T-cell (primary cell): Measurements from ENCODE around the gene BRD3OS. TPM values are rescaled to one million over a fixed set of nuclear protein-coding genes. Genes with fewer than 3 reads are reported as not detected.

Source experiments
- ATAC-seq, 4 experiments: fragments of 200-7000 bp in 3 of 4; fragments of 150-1000 bp in 1 of 4; cut with Tn5 transposase; replicated peaks in 1 of 4; 1 replicate in 3 of 4; 2 replicates in 1 of 4; pipeline ENCODE4 v1.10.0; 2021; ENCODE audit warnings: moderate library complexity in 3 of 4, mild to moderate bottlenecking in 2 of 4, moderate number of reproducible peaks in 1 of 4
- CTCF ChIA-PET, 2 donors: fragments of 300-600 bp; sonication (Branson Sonifier 250); formaldehyde crosslinking; loops; one replicate each; lab custom pipeline; 2022; ENCODE audit warnings: antibody characterized with exemption in 2 of 2; lab: Charles Lee
- POLR2A ChIA-PET, 2 donors: fragments of 300-600 bp; sonication (Branson Sonifier 250); formaldehyde crosslinking; loops; one replicate each; lab custom pipeline; 2022; ENCODE audit warnings: antibody characterized with exemption in 2 of 2; lab: Charles Lee
- DNase-seq, 35 experiments: peaks; one replicate each; pipeline versions ENCODE4 v3.0.0 to v3.0.0-alpha.2; 2013 to 2023
- H3K27ac ChIP-seq: one replicate; pipeline ENCODE4 v1.5.1; 2013; ENCODE audit warnings: low read length
- H3K27me3 ChIP-seq, 2 experiments: replicated peaks in 1 of 2; 1 replicate in 1 of 2; 2 replicates in 1 of 2; pipeline versions ENCODE4 v1.6.1 to v1.7.0; 2013; ENCODE audit warnings: low read length in 1 of 2, mixed read lengths in 1 of 2; ENCODE audit not compliant: control insufficient read depth in 2 of 2, insufficient read depth in 2 of 2; ENCODE audit errors: extremely low read depth in 1 of 2
- H3K36me3 ChIP-seq, 2 donors: 1 replicate in 1 of 2; 2 replicates in 1 of 2; pipeline versions ENCODE4 v1.6.1 to v1.7.0; 2013; ENCODE audit warnings: low read length in 1 of 2; ENCODE audit not compliant: control insufficient read depth in 2 of 2, insufficient read depth in 1 of 2; ENCODE audit errors: extremely low read depth in 1 of 2
- H3K4me1 ChIP-seq, 2 experiments: 1 replicate in 1 of 2; 2 replicates in 1 of 2; pipeline versions ENCODE4 v1.6.1 to v1.7.0; 2013; ENCODE audit warnings: low read length in 2 of 2, mixed read lengths in 1 of 2; ENCODE audit not compliant: insufficient read depth in 2 of 2, control insufficient read depth in 1 of 2; ENCODE audit errors: extremely low read depth in 1 of 2
- H3K4me3 ChIP-seq, 2 donors: 1 replicate in 1 of 2; 2 replicates in 1 of 2; pipeline versions ENCODE4 v1.5.1 to v1.7.0; 2013; ENCODE audit warnings: mild to moderate bottlenecking in 2 of 2, low read length in 1 of 2, moderate library complexity in 1 of 2; ENCODE audit not compliant: control insufficient read depth in 1 of 2; ENCODE audit errors: extremely low read depth in 1 of 2
- H3K9me3 ChIP-seq: 2 replicates; pipeline ENCODE4 v1.7.0; 2013
- H3K27ac Mint-ChIP-seq, 2 donors: one replicate each; pipeline ENCODE4 v1.8.0; 2020 to 2021; ENCODE audit warnings: mild to moderate bottlenecking in 2 of 2, mixed read lengths in 2 of 2
- H3K27me3 Mint-ChIP-seq, 2 donors: one replicate each; pipeline ENCODE4 v1.8.0; 2021 to 2022; ENCODE audit warnings: mixed read lengths in 2 of 2
- H3K36me3 Mint-ChIP-seq: one replicate; pipeline ENCODE4 v1.8.0; 2021; ENCODE audit warnings: mixed read lengths
- H3K4me1 Mint-ChIP-seq, 3 donors: one replicate each; pipeline ENCODE4 v1.8.0; 2020 to 2022; ENCODE audit warnings: mixed read lengths in 3 of 3, mild to moderate bottlenecking in 1 of 3
- H3K4me3 Mint-ChIP-seq, 3 donors: one replicate each; pipeline ENCODE4 v1.8.0; 2020 to 2022; ENCODE audit warnings: mild to moderate bottlenecking in 3 of 3, mixed read lengths in 3 of 3, moderate library complexity in 3 of 3
- H3K9me3 Mint-ChIP-seq, 3 donors: one replicate each; pipeline ENCODE4 v1.8.0; 2020 to 2022; ENCODE audit warnings: mixed read lengths in 3 of 3
- WGBS: methylation state at CpG from one replicate; pipeline ENCODE4 v1.1.5; 2013; ENCODE audit warnings: missing lambda C conversion rate; ENCODE audit not compliant: insufficient coverage; 5-methylcytosine and 5-hydroxymethylcytosine counted together
- total RNA-seq, 35 experiments: library from RNA in 6 of 35; stranded (reverse) in 6 of 35; fragments of 120-200 nt in 1 of 35; gene quantifications; one replicate each; pipeline versions ENCODE4 v1.2.1 to v1.2.4 and lab custom pipeline; 2013 to 2026

BRD3OS gene
- total RNA-seq, 5 donors from 2014 or later (not counting 1 experiment from before 2014, with no cell fraction given), result 8.4 to 18.0 (median 16.5) TPM

- WGBS, result 94% methylated on average over 28 of the region's 28 CpGs
- Histone ChIP-seq H3K9me3 (no peaks in the 10 kb centered on the region), H3K36me3 (no peaks in the 10 kb centered on the region), H3K4me1 (no peaks in the 10 kb centered on the region), H3K27ac (no peak overlapping the region), H3K4me3 (no peak overlapping the region), H3K27me3 (peaks cover 0 to 4% of the 10 kb centered on the region in 2 experiments)
- CTCF ChIA-PET, result no interaction called here
- Mint-ChIP-seq H3K4me1 (no peaks in the 10 kb centered on the region), H3K27ac (no peak overlapping the region), H3K36me3 (no peaks in the 10 kb centered on the region), H3K9me3 (no peaks in the 10 kb centered on the region), H3K4me3 (no peak overlapping the region), H3K27me3 (no peaks in the 10 kb centered on the region)
- DNase-seq (no peak), ATAC-seq (no peak)
- POLR2A ChIA-PET, result no interaction called here
These were observed 43.2 kb upstream of the BRD3OS start for GRCh38 chr9:133981958-133982681.

DNA sequence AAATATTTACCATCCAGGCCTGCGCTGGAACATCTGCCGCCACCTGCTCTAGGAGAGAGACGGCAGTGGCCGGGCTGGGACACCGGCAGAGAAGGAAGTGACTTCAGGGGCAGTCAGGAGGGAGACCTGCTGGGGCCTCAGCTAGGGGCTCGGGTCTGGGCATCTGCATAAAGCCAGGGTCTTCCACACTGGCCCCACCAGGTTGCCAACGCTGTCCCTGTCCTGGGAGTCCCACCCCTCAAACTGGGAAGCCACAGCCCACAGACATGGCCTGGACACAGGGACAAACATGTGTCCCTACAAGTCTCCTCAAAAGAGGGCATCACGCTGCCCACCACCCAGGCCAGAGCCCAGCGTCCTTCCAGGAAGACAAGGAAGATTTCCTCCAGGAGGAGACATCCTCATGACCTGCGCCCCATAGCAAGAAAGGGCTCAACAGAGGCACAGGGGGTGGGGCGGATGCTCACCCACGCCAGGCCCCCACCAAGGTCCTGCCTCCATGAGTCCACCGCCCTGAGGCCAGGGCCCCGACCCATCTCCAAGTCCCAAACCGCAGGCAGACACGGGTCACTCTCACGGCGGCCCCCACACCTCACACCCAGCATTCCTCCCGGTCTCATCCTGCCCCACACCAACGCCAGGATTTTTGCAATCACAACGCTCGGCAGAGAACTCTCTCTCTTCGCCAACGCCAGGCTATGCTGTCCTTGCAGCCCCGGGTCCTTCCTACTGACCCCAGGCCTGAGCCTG, 42.1 kb upstream of the BRD3OS start:
- Histone ChIP-seq H3K9me3 (no peaks in the 10 kb centered on the region), H3K36me3 (no peaks in the 10 kb centered on the region), H3K27me3 (peaks cover 0 to 4% of the 10 kb centered on the region in 2 experiments), H3K27ac (no peak overlapping the region), H3K4me3 (no peak overlapping the region), H3K4me1 (no peaks in the 10 kb centered on the region)
- ChIA-PET CTCF (no interaction called here), POLR2A (no interaction called here)
- no peaks in the 10 kb centered on the region for H3K27me3 Mint-ChIP-seq
- DNase-seq (no peak), ATAC-seq (no peak)
- H3K4me1 Mint-ChIP-seq, result no peaks in the 10 kb centered on the region
- H3K36me3 Mint-ChIP-seq, result no peaks in the 10 kb centered on the region
- 89% methylated on average over 22 of the region's 25 CpGs for WGBS
- H3K9me3 Mint-ChIP-seq, result no peaks in the 10 kb centered on the region
- H3K4me3 Mint-ChIP-seq, result no peak overlapping the region
- no peak overlapping the region for H3K27ac Mint-ChIP-seq

- Histone ChIP-seq H3K27me3 (peaks cover 0 to 16% of the 10 kb centered on the region in 2 experiments), H3K27ac (no peak overlapping the region), H3K4me3 (no peak overlapping the region), H3K9me3 (no peaks in the 10 kb centered on the region), H3K36me3 (no peaks in the 10 kb centered on the region), H3K4me1 (peaks cover 0 to 3% of the 10 kb centered on the region in 2 experiments)
- peaks cover 0 to 2% (median 2%) of the 10 kb centered on the region in 3 donors for H3K4me1 Mint-ChIP-seq
- H3K27me3 Mint-ChIP-seq, result peaks cover 0 to 7% of the 10 kb centered on the region in 2 donors
- no peaks in the 10 kb centered on the region for H3K9me3 Mint-ChIP-seq
- WGBS, result 87% methylated on average over 4 of the region's 6 CpGs
- no peak overlapping the region for H3K27ac Mint-ChIP-seq
- DNase-seq, result no peak
- ChIA-PET CTCF (no interaction called here), POLR2A (no interaction called here)
- H3K36me3 Mint-ChIP-seq, result no peaks in the 10 kb centered on the region
- no peak for ATAC-seq
- H3K4me3 Mint-ChIP-seq, result no peak overlapping the region
These were observed 39.2 kb upstream of the BRD3OS start for GRCh38 chr9:133986061-133986460.

- no peak overlapping the region for H3K27ac Mint-ChIP-seq
- 100% methylated on average over 1 of the region's 13 CpGs for WGBS
- no peak for DNase-seq
- no peaks in the 10 kb centered on the region for H3K36me3 Mint-ChIP-seq
- ATAC-seq, result no peak
- peaks cover 0 to 3% (median 2%) of the 10 kb centered on the region in 3 donors for H3K4me1 Mint-ChIP-seq
- H3K27ac ChIP-seq, result no peak overlapping the region
- peaks cover 0 to 8% of the 10 kb centered on the region in 2 donors for H3K27me3 Mint-ChIP-seq
- H3K9me3 ChIP-seq, result no peaks in the 10 kb centered on the region
- peaks cover 0 to 6% of the 10 kb centered on the region in 2 experiments for H3K4me1 ChIP-seq
- no peak overlapping the region for H3K4me3 Mint-ChIP-seq
- ChIA-PET POLR2A (no interaction called here), CTCF (no interaction called here)
- H3K4me3 ChIP-seq, result no peak overlapping the region
- no peaks in the 10 kb centered on the region for H3K9me3 Mint-ChIP-seq
- H3K27me3 ChIP-seq, result peaks cover 0 to 20% of the 10 kb centered on the region in 2 experiments
- H3K36me3 ChIP-seq, result no peaks in the 10 kb centered on the region
These were observed 38.4 kb upstream of the BRD3OS start for GRCh38 chr9:133986774-133987445.

DNA sequence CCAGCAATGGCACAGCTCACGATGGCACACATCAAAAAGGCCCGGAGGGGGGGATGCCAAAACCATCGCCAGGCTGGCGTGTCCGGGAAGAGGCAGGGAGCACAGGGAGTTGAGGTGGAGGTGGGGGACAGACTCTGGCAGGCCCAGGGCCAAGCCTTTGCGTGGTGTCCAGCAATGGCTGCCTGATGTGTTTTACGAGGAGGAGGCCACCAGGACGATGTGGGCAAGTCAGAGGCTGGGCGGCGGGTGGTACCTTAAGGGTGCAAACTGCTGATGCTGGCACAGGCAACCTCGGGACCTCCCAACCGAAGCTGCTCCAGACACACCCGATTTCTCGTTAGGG, 37.9 kb upstream of the BRD3OS start:
- ATAC-seq, result no peak
- H3K27me3 Mint-ChIP-seq, result peaks cover 0 to 8% of the 10 kb centered on the region in 2 donors
- Histone ChIP-seq H3K36me3 (no peaks in the 10 kb centered on the region), H3K9me3 (no peaks in the 10 kb centered on the region), H3K27ac (no peak overlapping the region), H3K27me3 (peaks cover 0 to 21% of the 10 kb centered on the region in 2 experiments), H3K4me3 (no peak overlapping the region), H3K4me1 (peaks cover 0 to 7% of the 10 kb centered on the region in 2 experiments)
- DNase-seq, result no peak
- no peak overlapping the region for H3K4me3 Mint-ChIP-seq
- WGBS, result 86% methylated on average over 13 of the region's 14 CpGs
- no peak overlapping the region for H3K27ac Mint-ChIP-seq
- POLR2A ChIA-PET, result no interaction called here
- peaks cover 0 to 3% (median 2%) of the 10 kb centered on the region in 3 donors for H3K4me1 Mint-ChIP-seq
- no peaks in the 10 kb centered on the region for H3K36me3 Mint-ChIP-seq
- no peaks in the 10 kb centered on the region for H3K9me3 Mint-ChIP-seq
- CTCF ChIA-PET, result no interaction called here

- peaks cover 0 to 24% of the 10 kb centered on the region in 2 experiments for H3K27me3 ChIP-seq
- Mint-ChIP-seq H3K36me3 (no peaks in the 10 kb centered on the region), H3K4me1 (peaks cover 0 to 3% (median 2%) of the 10 kb centered on the region in 3 donors), H3K4me3 (no peak overlapping the region), H3K9me3 (no peaks in the 10 kb centered on the region), H3K27me3 (peaks cover 0 to 8% of the 10 kb centered on the region in 2 donors), H3K27ac (no peak overlapping the region)
- H3K27ac ChIP-seq, result no peak overlapping the region
- 91% methylated on average over 7 of the region's 16 CpGs for WGBS
- no peak overlapping the region for H3K4me3 ChIP-seq
- H3K9me3 ChIP-seq, result no peaks in the 10 kb centered on the region
- DNase-seq (no peak), ATAC-seq (no peak)
- ChIA-PET POLR2A (interaction anchor here in 1 of 2 donors (0.6 kb wide), 1 partner anchor 119 kb away, joined by 5 read pairs; no protein-coding TSS in a partner anchor), CTCF (no interaction called here)
- H3K36me3 ChIP-seq, result no peaks in the 10 kb centered on the region
- peaks cover 0 to 11% of the 10 kb centered on the region in 2 experiments for H3K4me1 ChIP-seq
These were observed 37.2 kb upstream of the BRD3OS start for GRCh38 chr9:133987946-133988665.
